ENCODE results near the gene ZSCAN9. TPM values are rescaled to one million over a fixed set of nuclear protein-coding genes. Genes with fewer than 3 reads are reported as not detected.

Gene ZSCAN9
- 7.3 and 10.1 TPM in 2 replicates for total RNA-seq (2014; rRNA removed; shearing (Covaris generic))

DNA sequence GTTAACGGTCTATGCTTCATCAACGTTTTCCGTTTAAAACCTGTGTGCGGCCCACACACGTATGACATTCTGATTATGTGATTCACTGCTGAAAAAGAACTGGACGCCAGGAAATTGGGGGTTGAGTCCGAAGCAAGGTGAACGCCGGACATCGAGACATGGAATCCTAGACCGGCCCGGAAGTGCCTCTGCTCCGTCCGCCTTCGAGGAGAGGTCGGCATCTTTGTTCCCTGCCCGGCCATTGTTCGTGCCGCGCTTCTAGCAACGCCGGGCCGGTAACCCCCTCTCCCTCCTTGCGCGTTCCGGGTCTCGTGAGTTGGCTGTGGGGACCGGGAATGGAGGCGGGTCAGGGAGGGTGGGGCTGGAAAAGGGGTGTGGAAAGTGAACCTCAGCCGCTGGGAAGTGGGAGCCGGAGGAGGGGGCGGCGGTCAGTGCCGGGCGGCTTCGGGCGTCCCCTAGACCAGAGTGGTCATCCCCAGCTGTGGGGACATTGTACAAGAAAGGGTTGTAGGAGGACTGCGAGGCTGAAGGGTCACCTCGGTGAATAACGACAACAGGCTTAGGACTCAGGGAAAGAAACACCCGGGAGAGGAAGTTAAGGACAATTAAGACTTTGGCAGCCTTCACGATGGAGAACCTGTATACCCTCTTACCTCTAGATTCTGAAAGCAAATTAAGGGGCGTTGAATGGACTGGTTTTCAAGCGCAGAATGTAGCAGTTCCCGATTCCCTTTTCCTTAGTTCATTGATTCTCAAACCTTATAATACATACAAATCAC is at the start of gene ZSCAN9:
Gene ZSCAN9, plus strand, starts transcription at position 220 of the 779 bp plus-strand sequence. CDS start 1,810 bp downstream, outside the sequence.
- peak; percentile 94 for DNase-seq (ENCODE audit: low spot score)

GRCh38 chr6:28176373-28176772 is 48.7 kb upstream of the ZSCAN9 start:
- no peak for DNase-seq (ENCODE audit: low spot score)
- in situ Hi-C loops (cut with HindIII; ENCODE audit: low sequenced_read_pairs) = no loop called here

More for the DNA sequence above, at the start of gene ZSCAN9:
- in situ Hi-C loops (cut with HindIII; ENCODE audit: low sequenced_read_pairs) = no loop called here

GRCh38 chr6:28182255-28182654 is 42.8 kb upstream of the ZSCAN9 start:
- in situ Hi-C loops (cut with HindIII; ENCODE audit: low sequenced_read_pairs) = no loop called here
- DNase-seq (ENCODE audit: low spot score) = no peak

GRCh38 chr6:28188111-28188979 is 36.7 kb upstream of the ZSCAN9 start:
- in situ Hi-C loops (cut with HindIII; ENCODE audit: low sequenced_read_pairs) = no loop called here
- DNase-seq (ENCODE audit: low spot score) = no peak

- in situ Hi-C loops (cut with HindIII; ENCODE audit: low sequenced_read_pairs) = no loop called here
- DNase-seq (ENCODE audit: low spot score) = no peak
Measured at GRCh38 chr6:28200020-28200419, 25.1 kb upstream of the ZSCAN9 start.

GRCh38 chr6:28203201-28203600 is 21.9 kb upstream of the ZSCAN9 start:
- in situ Hi-C loops (cut with HindIII; ENCODE audit: low sequenced_read_pairs) = no loop called here
- no peak for DNase-seq (ENCODE audit: low spot score)

DNA sequence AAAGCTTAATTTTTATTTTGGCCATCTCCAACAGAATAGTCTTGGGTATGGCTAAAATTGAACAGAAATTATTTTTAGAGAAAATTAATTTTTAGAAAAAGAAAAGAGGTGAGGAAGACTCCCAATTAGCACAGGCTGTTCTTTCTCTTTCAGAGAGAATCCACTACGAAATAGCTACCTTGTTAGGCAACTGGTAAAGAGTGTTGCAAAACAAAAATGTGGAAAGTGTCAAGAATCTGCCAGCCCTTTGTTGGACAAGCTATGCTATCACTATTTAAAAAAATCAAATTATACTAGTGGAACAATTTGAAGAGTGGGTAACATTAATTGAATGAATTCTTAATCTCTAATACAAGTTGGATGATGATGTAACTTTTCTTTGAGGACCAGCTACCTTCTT is 19.2 kb upstream of the ZSCAN9 start:
- in situ Hi-C loops (cut with HindIII; ENCODE audit: low sequenced_read_pairs) = no loop called here

DNA sequence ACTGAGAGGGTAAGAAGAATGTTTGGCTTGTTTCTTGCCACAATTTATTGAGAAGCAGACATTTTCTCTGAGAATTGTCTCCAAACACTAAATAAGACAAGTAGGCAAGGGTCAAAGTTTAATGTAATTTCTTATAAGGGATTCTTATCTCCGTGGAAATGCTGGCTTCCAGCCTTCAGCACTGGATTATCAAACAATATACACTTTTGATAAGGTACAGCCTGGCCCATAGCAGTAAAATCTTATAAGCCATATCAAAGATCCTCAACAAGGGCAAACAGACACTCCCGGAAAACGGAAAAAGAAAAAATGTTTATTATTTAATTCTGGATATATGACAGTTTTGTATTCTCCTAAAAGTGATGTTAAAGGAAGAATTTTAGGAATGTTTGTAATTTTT is 18.5 kb upstream of the ZSCAN9 start:
- in situ Hi-C loops (cut with HindIII; ENCODE audit: low sequenced_read_pairs) = no loop called here
- DNase-seq (ENCODE audit: low spot score) = no peak

More for the DNA sequence above, 19.2 kb upstream of the ZSCAN9 start:
- DNase-seq (ENCODE audit: low spot score) = no peak

DNA sequence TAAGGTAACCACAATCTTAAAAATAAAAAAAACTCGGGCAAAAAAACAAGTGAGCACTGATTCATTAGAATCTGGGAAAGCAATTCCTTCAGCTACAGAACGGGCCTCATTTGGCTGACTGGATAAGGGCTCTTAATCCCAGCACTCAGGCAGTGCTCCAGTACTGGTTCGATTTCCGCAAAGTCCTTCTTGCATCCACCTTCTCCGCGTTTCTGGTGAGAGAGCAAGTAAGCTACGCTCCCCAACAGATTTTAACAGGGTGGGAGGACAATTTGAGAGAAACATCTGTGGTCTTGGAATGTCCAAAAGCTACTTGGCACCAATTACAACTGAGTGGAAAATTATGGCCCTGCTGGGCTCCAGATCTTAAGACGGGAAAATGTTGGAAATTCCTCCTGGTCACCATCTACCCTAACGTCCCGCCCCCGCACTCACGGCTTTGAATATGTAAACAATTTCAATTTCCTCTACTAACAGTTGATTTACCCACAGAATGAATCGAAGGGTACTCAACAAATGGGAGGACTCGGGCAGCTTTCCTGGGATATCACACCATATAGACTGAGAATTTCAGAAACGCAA is 18.1 kb upstream of the ZSCAN9 start:
- DNase-seq (ENCODE audit: low spot score) = no peak

GRCh38 chr6:28207510-28208110 is 17.5 kb upstream of the ZSCAN9 start:
- in situ Hi-C loops (cut with HindIII; ENCODE audit: low sequenced_read_pairs) = no loop called here
- no peak for DNase-seq (ENCODE audit: low spot score)

More for the DNA sequence above, 18.1 kb upstream of the ZSCAN9 start:
- in situ Hi-C loops (cut with HindIII; ENCODE audit: low sequenced_read_pairs) = no loop called here

GRCh38 chr6:28208111-28208659 is 16.9 kb upstream of the ZSCAN9 start:
- in situ Hi-C loops (cut with HindIII; ENCODE audit: low sequenced_read_pairs) = no loop called here
- no peak for DNase-seq (ENCODE audit: low spot score)

DNA sequence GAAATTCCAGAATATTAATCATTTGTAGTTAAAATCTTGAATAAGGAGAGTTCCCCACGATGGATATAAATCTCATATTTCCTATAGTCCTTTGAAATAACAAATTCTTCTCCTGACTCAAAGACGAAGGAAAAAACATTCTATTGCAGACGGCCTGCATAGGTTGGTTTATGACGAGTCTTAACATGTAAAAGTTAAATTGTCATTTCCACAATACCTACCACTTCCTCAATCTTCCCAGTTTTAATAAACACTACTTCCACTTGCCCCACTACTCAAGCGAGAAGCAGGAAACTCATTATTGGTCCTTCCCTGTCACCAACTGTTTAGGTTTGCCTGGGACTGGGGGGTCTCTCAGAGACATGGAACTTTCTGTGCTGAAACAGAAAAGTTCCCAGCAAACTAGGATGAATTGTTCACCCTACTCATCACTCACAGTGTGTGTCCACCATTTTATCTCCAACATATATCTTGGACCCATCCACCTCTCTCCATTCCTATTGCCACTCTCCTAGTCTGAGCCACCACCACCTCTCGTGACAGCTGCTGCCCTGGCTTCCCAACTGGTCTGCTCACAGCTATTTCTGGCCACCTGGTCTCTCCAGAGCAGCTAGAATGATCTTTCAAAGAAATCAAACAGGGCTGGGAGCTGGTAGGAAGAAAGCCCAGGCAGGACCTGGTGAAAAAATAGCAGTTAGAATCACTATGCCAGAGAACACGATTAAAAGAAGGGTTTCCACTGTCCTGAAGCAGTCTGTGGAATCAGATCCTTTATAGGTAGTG is 15.1 kb upstream of the ZSCAN9 start:
- no peak for DNase-seq (ENCODE audit: low spot score)
- in situ Hi-C loops (cut with HindIII; ENCODE audit: low sequenced_read_pairs) = no loop called here

DNA sequence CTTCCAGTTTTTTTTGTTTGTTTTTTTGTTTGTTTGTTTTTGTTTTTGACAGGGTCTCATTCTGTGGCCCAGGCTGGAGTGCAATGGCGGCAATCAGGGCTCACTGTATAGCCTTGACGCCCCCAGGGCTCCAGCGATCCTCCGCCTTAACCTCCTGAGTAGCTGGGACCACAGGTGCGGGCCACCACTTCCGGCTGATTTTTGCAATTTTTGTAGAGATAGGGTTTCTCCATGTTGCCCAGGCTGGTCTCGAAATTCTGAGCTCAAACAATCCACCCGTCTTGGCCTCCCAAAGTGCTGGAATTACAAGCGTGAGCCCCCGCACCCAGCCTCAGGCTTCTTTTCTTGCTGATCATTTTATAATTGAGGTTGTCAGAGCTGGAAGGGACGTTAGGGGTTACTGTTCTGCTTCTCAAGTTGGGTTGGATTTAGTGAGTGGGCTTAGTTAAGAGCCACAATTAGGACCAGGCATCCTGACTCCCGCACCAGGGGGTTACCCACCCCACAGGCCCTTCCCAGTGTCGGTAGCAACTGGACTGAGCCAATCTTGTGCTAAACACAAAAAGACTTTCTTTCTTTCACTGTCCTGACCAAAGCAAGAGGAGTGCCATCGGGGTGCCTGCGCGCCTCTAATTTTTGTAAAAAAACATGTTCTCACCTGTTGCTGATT is 13.1 kb upstream of the ZSCAN9 start:
- DNase-seq (ENCODE audit: low spot score) = no peak
- in situ Hi-C loops (cut with HindIII; ENCODE audit: low sequenced_read_pairs) = no loop called here

GRCh38 chr6:28212510-28213212 is 12.4 kb upstream of the ZSCAN9 start:
- in situ Hi-C loops (cut with HindIII; ENCODE audit: low sequenced_read_pairs) = no loop called here
- peak; percentile 47 for DNase-seq (ENCODE audit: low spot score)

DNA sequence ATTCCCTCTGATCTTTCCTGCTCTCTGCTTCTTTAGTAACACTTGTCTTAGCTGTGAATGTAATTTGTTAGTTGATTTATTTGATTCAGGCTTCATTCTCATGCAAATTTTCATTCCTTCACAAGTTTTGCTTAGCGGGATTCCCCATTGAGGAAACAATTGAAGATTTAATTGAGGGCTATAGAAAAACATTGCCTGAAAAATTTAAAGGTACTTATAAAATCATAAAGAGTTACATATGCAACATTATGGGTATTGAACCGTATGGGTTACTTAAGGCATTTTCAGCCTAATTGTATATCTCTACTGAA is 11.9 kb upstream of the ZSCAN9 start:
- DNase-seq (ENCODE audit: low spot score) = no peak
- in situ Hi-C loops (cut with HindIII; ENCODE audit: low sequenced_read_pairs) = no loop called here

DNA sequence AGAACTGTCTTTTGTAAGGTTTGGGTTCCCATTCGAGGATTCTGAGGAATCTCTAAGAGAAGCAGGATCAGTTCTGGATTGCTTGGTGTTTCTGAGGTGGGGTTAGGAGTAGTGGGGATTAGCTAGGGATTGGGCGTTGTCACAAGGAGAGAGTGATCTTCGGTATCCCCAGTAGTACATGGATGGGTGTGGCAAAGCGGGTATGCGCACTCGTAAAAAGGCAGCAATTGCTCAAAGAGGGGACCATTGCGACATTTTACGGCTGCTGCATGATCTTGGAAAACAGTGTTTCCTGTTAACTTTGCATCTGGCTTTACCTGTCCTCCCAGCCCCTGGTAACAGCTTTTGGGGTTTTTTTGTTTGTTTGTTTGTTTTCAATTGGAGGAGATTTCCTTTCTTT is 9.7 kb upstream of the ZSCAN9 start:
- DNase-seq (ENCODE audit: low spot score) = no peak
- in situ Hi-C loops (cut with HindIII; ENCODE audit: low sequenced_read_pairs) = no loop called here

DNA sequence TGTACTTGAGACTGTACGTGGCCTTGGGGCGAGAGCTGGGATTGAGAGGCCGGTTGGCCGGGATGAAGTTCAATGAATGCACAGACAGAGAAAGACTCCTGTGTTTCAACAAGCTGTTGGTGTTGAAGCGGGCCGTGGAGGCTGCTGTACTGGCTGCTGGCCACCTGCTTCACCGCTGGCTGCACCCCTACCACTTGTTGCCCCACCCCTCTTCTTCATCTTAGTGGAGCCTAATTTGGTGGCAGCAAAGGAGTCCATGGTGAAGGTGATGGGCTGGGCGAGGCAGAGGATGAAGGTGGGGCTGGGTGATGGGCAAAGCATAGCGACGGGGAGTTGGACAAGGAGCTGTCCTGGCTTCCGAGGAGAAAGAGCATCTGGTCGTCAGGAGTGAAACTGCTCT is 7.2 kb upstream of the ZSCAN9 start:
- in situ Hi-C loops (cut with HindIII; ENCODE audit: low sequenced_read_pairs) = no loop called here
- no peak for DNase-seq (ENCODE audit: low spot score)
